IgD-negative memory B cell (primary cell): ENCODE results near the gene NUAK1. TPM values are rescaled to one million over a fixed set of nuclear protein-coding genes. Genes with fewer than 3 reads are reported as not detected.

Experiments
- H3K27ac Mint-ChIP-seq, 3 donors: one replicate each; pipeline ENCODE4 v1.8.0; 2020 to 2022; ENCODE audit warnings: mild to moderate bottlenecking in 3 of 3, mixed read lengths in 3 of 3, moderate library complexity in 1 of 3
- H3K27me3 Mint-ChIP-seq: one replicate; pipeline ENCODE4 v1.8.0; 2021; ENCODE audit warnings: mixed read lengths
- H3K36me3 Mint-ChIP-seq: one replicate; pipeline ENCODE4 v1.8.0; 2020; ENCODE audit warnings: mild to moderate bottlenecking, mixed read lengths
- H3K4me1 Mint-ChIP-seq, 3 donors: one replicate each; pipeline ENCODE4 v1.8.0; 2020 to 2022; ENCODE audit warnings: mixed read lengths in 3 of 3, mild to moderate bottlenecking in 1 of 3
- H3K4me3 Mint-ChIP-seq, 4 donors: one replicate each; pipeline ENCODE4 v1.8.0; 2020 to 2022; ENCODE audit warnings: mild to moderate bottlenecking in 4 of 4, mixed read lengths in 4 of 4, moderate library complexity in 3 of 4
- H3K9me3 Mint-ChIP-seq, 3 donors: one replicate each; pipeline ENCODE4 v1.8.0; 2020 to 2021; ENCODE audit warnings: mixed read lengths in 3 of 3, mild to moderate bottlenecking in 1 of 3
- polyA plus RNA-seq: library from polyadenylated mRNA; unstranded; fragments of 300-500 nt; fragmentation: Illumina TruSeq; gene quantifications from one replicate; pipeline ENCODE4 v1.2.3, GENCODE V29; 2021

NUAK1 gene
- polyA plus RNA-seq: not detected

DNA sequence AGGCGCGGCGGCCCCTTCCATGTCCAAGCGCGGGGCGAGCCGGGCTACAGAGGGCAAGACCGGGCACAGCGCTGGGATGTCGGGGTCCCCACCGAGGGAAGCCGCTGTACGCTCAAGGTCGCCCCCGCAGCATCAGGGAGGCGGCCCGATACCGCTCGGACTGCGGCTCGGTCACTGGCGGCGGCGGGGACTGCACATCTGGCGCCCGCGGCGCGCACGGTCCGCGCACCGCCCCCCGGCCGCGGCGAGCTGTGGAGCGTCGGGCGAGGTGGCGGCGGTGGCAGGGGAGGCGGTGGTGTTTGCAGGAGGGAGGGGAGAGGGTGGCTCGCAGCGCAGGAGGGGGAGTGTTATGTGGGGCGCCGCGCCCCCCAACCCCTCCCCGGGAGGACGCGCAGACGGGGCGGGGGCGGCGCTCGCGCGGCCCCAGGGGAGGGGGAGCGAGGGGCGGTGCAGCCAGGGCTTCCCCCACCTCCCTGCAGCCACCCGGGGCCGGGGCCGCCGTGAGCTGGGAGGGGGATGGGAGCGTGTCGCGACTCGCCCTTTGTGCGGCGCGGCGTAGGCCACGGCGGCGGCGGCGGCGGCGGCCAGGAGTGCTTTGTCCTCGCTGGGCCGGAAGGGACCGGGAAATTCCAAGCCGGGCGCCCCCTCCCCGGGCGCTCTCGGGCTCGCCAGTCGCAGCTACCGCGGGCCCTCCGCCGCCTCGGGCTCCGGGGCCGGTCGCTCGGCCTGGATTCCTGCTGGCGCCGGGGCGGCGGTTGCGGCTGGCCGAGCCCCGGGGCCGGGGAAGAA is at the start of gene NUAK1:
TSS of gene NUAK1 (minus strand) at position 322 of the 789 bp plus-strand sequence. CDS start at position 21, 301 bp downstream.
- H3K9me3 Mint-ChIP-seq: no peaks in the 10 kb centered on the region
- no peak within 1 kb of the TSS for H3K27ac Mint-ChIP-seq
- H3K27me3 Mint-ChIP-seq: peaks cover 48% of the 10 kb centered on the region
- H3K4me3 Mint-ChIP-seq: peak within 1 kb of the TSS; percentile 38 to 80 (median 68)
- no peaks in the 10 kb centered on the region for H3K36me3 Mint-ChIP-seq
- H3K4me1 Mint-ChIP-seq: peaks cover 0 to 11% (median 8%) of the 10 kb centered on the region in 3 donors

DNA sequence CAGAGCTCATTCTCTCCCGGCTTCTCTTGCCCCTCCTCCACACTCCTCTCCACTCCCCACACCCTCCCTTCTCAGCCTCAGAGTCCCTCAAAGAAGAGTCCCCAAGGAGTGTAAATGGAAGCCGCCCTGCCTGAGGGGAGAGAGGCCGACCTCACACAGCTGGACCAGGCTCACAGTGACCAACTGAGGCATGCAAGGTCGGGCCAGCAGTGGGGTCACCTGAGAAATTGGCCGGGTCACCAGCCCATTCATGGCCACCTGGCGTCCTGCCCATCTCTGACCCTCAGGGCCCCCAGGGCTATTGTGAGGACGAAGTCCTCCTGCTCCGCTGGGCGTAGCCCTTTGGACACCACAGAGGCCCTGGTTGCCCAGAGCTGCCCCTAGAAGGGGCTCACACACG is 49.5 kb upstream of the NUAK1 start:
- Mint-ChIP-seq H3K4me1 (no peaks in the 10 kb centered on the region), H3K9me3 (no peaks in the 10 kb centered on the region), H3K4me3 (no peak overlapping the region), H3K36me3 (no peaks in the 10 kb centered on the region), H3K27ac (no peak overlapping the region), H3K27me3 (peaks cover 15% of the 10 kb centered on the region)

- Mint-ChIP-seq H3K9me3 (no peaks in the 10 kb centered on the region), H3K36me3 (no peaks in the 10 kb centered on the region), H3K4me1 (no peaks in the 10 kb centered on the region), H3K4me3 (no peak overlapping the region), H3K27ac (no peak overlapping the region), H3K27me3 (peaks cover 15% of the 10 kb centered on the region)
Measured at GRCh38 chr12:106187842-106188241, 49.1 kb upstream of the NUAK1 start.

- Mint-ChIP-seq H3K9me3 (no peaks in the 10 kb centered on the region), H3K36me3 (no peaks in the 10 kb centered on the region), H3K4me3 (no peak overlapping the region), H3K27me3 (peaks cover 15% of the 10 kb centered on the region), H3K4me1 (no peaks in the 10 kb centered on the region), H3K27ac (no peak overlapping the region)
Measured at GRCh38 chr12:106187155-106187789, 48.5 kb upstream of the NUAK1 start.

DNA sequence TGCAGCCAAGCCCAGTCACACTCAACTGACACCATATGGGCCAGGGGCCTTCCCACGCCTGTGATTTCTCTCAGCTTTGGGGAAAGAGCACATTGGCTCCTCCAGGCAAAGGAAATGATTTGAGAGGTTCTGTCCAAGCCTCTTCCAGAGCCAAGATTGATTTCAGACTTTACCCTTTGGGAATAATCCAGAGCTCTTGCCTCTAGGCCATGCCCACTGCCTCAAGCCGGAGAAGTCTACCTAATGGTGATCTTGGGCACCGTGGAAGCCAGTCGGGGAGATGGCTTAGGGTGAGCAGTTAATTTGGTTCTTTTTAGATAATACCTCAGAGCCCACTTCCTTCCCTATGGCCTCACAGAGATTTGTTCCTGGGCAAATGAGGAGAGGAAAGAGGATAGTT is 45.0 kb upstream of the NUAK1 start:
- Mint-ChIP-seq H3K27ac (no peak overlapping the region), H3K36me3 (peaks cover 1% of the 10 kb centered on the region), H3K4me3 (no peak overlapping the region), H3K4me1 (no peaks in the 10 kb centered on the region), H3K9me3 (no peaks in the 10 kb centered on the region), H3K27me3 (peaks cover 18% of the 10 kb centered on the region)

- H3K27ac Mint-ChIP-seq: no peak overlapping the region
- no peak overlapping the region for H3K4me3 Mint-ChIP-seq
- no peaks in the 10 kb centered on the region for H3K9me3 Mint-ChIP-seq
- no peaks in the 10 kb centered on the region for H3K4me1 Mint-ChIP-seq
- H3K27me3 Mint-ChIP-seq: peaks cover 11% of the 10 kb centered on the region
- peaks cover 1% of the 10 kb centered on the region for H3K36me3 Mint-ChIP-seq
Measured at GRCh38 chr12:106181401-106182114, 42.8 kb upstream of the NUAK1 start.

DNA sequence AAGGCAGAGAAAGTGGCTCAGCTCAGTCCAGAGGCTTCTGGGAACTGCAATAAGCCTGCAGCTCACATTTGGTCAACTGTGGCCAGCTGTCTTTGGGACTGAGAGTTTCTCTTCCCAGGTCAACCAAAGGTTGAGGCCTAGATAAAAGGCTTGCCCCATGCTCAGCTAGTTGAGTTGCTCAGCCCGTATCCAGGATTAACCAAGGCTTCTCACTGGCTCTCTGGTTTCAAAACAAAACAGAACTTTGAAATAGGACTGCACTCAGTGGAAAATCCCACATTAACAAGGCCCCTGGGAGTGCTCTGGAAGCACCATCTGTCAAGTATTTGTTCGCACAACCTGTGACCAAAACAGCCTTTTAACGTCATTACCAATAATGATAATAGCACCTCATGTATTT is 40.3 kb upstream of the NUAK1 start:
- Mint-ChIP-seq H3K27ac (no peak overlapping the region), H3K4me3 (no peak overlapping the region), H3K4me1 (no peaks in the 10 kb centered on the region), H3K36me3 (peaks cover 1% of the 10 kb centered on the region), H3K9me3 (no peaks in the 10 kb centered on the region), H3K27me3 (peaks cover 3% of the 10 kb centered on the region)

DNA sequence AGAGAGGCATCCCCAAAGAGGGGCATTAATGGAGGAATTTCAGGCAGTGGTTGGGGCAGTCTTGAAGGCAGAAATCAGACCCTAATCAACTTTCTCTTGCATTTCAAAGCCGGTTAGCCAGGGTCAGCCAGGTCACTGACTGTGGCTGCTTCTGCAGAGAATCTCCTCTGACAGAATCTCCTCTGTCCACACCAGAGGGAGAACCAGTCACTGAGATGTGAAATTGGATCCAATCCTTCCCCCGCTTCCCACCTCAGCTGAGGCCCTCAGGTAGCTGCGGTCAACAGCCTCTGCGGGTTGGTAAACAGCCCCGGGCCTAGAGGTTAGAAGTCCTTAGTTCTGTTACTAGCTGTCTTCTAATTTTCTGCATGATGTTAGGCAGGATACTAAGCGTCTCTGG is 39.8 kb upstream of the NUAK1 start:
- no peaks in the 10 kb centered on the region for H3K4me1 Mint-ChIP-seq
- H3K9me3 Mint-ChIP-seq: no peaks in the 10 kb centered on the region
- H3K27ac Mint-ChIP-seq: no peak overlapping the region
- H3K36me3 Mint-ChIP-seq: peaks cover 1% of the 10 kb centered on the region
- H3K27me3 Mint-ChIP-seq: peaks cover 3% of the 10 kb centered on the region
- no peak overlapping the region for H3K4me3 Mint-ChIP-seq

DNA sequence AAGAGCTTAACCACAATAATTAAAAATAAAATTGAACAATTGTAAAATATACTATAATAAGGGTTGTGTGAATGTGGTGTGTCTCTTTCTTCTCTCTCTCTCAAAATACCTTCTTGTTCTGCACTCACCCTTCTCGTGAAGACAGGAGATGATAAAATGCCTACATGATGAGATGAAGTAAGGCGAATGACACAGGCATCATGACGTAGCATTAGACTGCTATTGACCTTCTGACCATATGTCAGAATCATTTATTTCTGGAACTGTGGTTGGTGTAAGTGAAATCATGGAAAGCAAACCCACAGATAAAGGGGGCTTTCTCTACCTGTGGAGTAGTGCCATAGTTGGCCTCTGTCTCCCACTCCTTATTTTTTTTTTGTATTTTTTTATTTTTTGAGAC is 37.8 kb upstream of the NUAK1 start:
- H3K27ac Mint-ChIP-seq: no peak overlapping the region

DNA sequence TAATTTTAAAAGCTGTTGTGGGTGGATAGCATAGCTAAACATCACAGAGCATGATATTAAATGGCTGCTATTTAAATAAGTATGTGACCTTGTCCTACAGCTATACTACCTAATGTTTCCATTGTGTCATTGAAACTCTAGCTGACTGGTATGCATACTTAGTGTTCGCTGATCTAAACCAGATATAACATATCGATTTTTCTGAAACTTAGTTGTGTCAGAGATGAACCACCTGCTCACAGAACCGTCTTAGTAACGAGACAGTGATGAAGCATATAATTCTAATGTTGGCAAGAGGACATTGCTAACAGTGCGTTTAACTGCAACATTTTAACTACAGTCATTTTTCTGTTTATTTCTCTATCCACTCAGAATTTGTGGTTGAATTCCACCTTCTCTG is 36.1 kb upstream of the NUAK1 start:
- no peak overlapping the region for H3K27ac Mint-ChIP-seq
- no peaks in the 10 kb centered on the region for H3K9me3 Mint-ChIP-seq
- peaks cover 4% of the 10 kb centered on the region for H3K27me3 Mint-ChIP-seq
- H3K4me3 Mint-ChIP-seq: no peak overlapping the region
- no peaks in the 10 kb centered on the region for H3K4me1 Mint-ChIP-seq
- no peaks in the 10 kb centered on the region for H3K36me3 Mint-ChIP-seq

More for the DNA sequence above, 37.8 kb upstream of the NUAK1 start:
- Mint-ChIP-seq H3K4me1 (no peaks in the 10 kb centered on the region), H3K27me3 (peaks cover 6% of the 10 kb centered on the region), H3K36me3 (no peaks in the 10 kb centered on the region), H3K4me3 (no peak overlapping the region), H3K9me3 (no peaks in the 10 kb centered on the region)

- peaks cover 4% of the 10 kb centered on the region for H3K27me3 Mint-ChIP-seq
- peaks cover 0 to 1% (median 0%) of the 10 kb centered on the region in 3 donors for H3K9me3 Mint-ChIP-seq
- no peak overlapping the region for H3K4me3 Mint-ChIP-seq
- H3K27ac Mint-ChIP-seq: no peak overlapping the region
- H3K36me3 Mint-ChIP-seq: no peaks in the 10 kb centered on the region
- no peaks in the 10 kb centered on the region for H3K4me1 Mint-ChIP-seq
Measured at GRCh38 chr12:106173442-106173841, 34.7 kb upstream of the NUAK1 start.

DNA sequence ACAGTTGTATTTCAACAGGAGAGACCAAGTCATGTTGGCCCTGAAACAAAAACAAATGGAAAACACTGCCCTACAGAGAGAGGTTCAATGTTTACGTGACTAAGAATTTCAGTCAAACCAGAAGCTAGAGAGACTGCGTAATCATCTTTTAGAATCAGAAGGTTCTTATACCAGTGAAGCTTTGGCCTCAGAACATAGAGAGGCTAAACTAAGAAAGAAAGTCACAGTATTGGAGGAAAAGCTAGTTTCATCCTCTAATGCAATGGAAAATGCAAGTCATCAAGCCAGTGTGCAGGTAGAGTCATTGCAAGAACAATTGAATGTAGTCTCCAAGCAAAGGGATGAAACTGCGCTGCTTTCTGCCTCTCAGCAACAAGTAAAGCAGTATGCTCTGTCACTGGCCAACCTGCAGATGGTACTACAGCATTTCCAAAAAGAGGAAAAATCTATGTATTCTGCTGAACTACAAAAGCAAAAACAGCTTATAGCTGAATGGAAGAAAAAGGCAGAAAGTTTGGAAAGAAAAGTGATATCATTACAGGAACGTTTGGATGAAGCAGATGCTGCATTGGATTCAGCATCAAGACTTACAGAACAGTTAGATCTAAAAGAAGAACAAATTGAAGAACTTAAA is 32.5 kb upstream of the NUAK1 start:
- no peak overlapping the region for H3K4me3 Mint-ChIP-seq
- no peak overlapping the region for H3K27ac Mint-ChIP-seq
- H3K4me1 Mint-ChIP-seq: no peaks in the 10 kb centered on the region
- no peaks in the 10 kb centered on the region for H3K36me3 Mint-ChIP-seq
- H3K9me3 Mint-ChIP-seq: peaks cover 1 to 11% (median 4%) of the 10 kb centered on the region in 3 donors
- H3K27me3 Mint-ChIP-seq: peaks cover 4% of the 10 kb centered on the region

DNA sequence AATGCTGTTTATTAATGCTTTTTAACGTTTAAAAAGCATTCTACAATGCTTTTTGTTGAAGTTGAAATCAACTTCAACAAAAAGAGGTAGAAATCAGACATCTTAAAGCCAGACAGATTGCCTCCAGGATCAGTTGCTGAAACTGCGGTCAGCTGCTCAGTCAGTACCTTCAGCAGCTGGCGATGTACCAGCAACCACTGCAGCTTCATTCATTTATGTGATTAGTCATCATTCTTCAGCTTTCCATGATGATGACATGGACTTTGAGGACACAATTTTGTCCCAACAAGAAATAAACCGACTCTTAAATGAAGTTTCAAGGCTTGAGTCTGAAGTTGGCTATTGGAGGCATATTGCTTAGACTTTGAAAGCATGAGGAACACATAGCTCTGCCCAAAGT is 31.5 kb upstream of the NUAK1 start:
- Mint-ChIP-seq H3K27ac (no peak overlapping the region), H3K4me1 (no peaks in the 10 kb centered on the region), H3K4me3 (no peak overlapping the region), H3K27me3 (peaks cover 4% of the 10 kb centered on the region), H3K9me3 (peaks cover 1 to 11% (median 4%) of the 10 kb centered on the region in 3 donors), H3K36me3 (no peaks in the 10 kb centered on the region)

- no peak overlapping the region for H3K4me3 Mint-ChIP-seq
- peaks cover 29% of the 10 kb centered on the region for H3K27me3 Mint-ChIP-seq
- peaks cover under 1 to 14% (median 7%) of the 10 kb centered on the region in 3 donors for H3K9me3 Mint-ChIP-seq
- no peaks in the 10 kb centered on the region for H3K36me3 Mint-ChIP-seq
- no peaks in the 10 kb centered on the region for H3K4me1 Mint-ChIP-seq
- H3K27ac Mint-ChIP-seq: no peak overlapping the region
Measured at GRCh38 chr12:106163712-106164111, 25.0 kb upstream of the NUAK1 start.

DNA sequence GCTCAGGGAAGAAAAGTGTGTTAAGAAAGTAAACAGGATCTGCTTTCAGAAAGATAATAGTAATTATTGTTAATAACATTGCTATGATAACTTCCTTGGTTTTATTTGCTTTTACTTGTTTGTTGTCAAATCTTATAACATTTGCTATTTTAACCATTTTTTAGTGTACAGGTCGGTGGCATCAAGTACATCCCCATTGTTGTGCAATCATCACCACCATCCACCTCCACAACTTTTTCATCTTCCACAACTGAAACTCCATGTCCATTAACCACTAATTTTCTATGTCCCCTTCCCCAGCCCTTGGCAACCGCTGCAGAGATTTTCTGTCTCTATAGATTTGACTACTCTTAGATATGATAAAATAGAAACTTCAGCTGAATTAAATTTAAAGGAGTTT is 22.7 kb upstream of the NUAK1 start:
- H3K27ac Mint-ChIP-seq: no peak overlapping the region
- H3K27me3 Mint-ChIP-seq: peaks cover 29% of the 10 kb centered on the region
- H3K4me3 Mint-ChIP-seq: no peak overlapping the region
- peaks cover 0 to 4% (median 3%) of the 10 kb centered on the region in 3 donors for H3K9me3 Mint-ChIP-seq
- H3K36me3 Mint-ChIP-seq: no peaks in the 10 kb centered on the region
- H3K4me1 Mint-ChIP-seq: no peaks in the 10 kb centered on the region
